ENCODE measurements around the gene HPF1.
"Not testable (repeated sequence)": the region's sequence is repeated elsewhere in the genome, so short reads cannot be mapped to it uniquely, and the experiment has no call there.

HPF1 gene

DNA sequence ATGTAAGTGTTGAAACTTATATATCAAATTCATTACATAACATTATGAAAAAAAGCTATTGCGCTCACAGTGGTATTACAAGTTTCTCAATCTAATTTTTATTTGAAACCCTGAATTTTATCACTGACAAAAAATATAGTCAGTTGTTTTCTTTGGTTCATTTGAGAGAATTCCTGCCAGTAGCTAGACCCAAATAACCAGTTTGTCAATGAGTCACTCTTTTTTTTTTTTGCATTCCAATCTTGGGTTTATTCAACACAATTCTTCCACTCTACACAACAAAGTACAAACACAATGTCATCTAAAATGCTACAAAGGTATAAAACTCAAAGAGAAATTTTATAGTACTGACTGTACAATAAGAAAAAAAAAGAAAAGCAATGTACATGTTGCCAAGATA lies 13.1 kb downstream of the HPF1 start:
- intact Hi-C loops (cut with DNase I): no loop called here
- DNase-seq: no peak

DNA sequence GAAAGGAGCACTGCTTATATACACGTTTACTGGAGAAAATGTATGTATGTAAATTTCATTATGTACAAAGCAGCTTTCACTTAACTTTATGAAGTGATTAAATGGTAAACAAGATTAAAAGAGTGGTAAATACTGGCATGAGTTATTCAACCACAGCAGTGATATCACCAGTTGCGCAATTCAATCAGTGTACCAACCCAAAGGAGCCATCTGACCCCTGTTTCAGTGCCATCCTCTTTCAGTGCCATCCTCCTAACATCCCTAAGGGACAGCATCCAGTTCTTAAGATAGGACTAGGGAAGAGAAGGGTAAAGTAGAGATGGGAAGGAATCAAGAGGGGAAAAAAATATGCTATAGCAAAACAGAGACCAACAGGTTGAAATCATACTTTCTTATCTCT lies 16.2 kb downstream of the HPF1 start:
- intact Hi-C loops (cut with DNase I): no loop called here

DNA sequence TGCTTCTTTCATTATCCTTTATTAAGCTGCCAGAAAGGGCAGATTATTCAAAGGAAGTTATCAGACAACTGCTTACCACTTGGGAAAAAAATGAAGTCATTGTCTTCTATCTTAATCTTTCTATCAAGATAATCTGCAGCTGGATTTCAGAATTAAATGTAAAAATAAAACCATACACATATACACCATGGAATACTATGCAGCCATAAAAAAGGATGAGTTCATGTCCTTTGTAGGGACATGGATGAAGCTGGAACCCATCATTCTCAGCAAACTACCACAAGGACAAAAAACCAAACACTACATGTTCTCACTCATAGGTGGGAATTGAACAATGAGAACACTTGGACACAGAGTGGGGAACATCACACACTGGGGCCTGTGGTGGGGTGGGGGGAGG lies 19.1 kb downstream of the HPF1 start:
- DNase-seq; intact Hi-C loops (cut with DNase I): not testable (repeated sequence)

More for the DNA sequence above, 16.2 kb downstream of the HPF1 start:
- DNase-seq: no peak

DNA sequence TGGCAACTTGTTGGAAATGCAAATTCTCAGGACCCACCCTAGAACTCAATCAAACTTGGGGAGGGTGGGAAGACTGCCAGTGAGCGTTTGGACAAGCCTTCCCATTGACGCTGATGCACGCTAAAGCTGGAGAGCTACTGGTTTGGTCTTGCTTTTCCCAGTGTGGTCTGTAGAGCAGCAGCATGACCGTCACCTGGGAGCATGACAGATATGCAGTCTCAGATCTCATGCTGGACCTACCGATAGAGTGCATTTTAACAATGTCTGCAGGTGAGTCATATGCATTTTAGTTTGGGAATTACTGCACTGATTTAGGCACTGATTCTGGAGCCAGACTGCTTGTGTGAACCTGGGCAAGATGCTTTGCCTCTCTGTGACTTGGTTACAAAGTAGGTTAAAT lies 27.2 kb downstream of the HPF1 start:
- no peak for DNase-seq
- intact Hi-C loops (cut with DNase I): no loop called here

DNA sequence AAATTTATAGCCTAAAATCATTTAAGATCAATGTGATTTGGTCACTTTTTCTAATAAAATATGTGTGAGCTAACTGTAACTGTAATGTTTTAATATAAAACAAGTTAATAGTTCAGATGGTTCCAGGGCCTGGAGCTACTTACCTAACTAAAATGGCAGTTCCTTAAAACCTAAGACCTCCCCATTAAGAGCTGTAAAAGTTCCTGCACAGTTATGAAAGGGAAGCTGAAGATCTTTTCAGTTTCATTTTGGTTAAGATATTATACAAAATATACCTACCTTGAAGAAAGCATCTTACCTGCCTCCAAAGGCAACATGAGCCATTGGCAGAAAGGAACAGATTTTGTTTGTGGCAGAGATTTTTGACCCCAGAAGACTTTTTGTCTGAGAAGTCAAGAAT lies 30.1 kb downstream of the HPF1 start:
- no peak for DNase-seq
- intact Hi-C loops (cut with DNase I): no loop called here

DNA sequence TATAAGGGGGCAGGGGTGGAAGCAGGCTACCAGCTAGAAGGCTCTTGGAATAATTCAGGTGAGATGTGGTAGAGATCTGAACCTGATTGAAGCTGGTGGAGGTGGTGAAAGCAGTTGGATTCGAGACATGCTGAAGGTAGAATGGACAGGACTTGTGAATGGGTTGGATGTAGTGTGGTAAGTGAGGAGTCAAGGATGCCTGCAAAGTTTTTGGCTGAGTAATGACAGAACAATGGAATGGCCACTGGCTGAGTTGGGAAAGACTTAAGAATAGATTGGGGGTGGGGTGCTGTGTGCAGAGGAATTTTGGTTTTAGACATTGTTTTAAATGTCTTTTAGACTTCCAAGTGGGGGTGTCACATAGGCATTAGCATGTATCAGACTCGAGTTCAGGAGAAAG lies 33.5 kb downstream of the HPF1 start:
- DNase-seq: no peak
- intact Hi-C loops (cut with DNase I): loop anchor here (5.0 kb wide), 1 partner anchor 112 kb away; the partner anchor contains the start of gene NEK1

DNA sequence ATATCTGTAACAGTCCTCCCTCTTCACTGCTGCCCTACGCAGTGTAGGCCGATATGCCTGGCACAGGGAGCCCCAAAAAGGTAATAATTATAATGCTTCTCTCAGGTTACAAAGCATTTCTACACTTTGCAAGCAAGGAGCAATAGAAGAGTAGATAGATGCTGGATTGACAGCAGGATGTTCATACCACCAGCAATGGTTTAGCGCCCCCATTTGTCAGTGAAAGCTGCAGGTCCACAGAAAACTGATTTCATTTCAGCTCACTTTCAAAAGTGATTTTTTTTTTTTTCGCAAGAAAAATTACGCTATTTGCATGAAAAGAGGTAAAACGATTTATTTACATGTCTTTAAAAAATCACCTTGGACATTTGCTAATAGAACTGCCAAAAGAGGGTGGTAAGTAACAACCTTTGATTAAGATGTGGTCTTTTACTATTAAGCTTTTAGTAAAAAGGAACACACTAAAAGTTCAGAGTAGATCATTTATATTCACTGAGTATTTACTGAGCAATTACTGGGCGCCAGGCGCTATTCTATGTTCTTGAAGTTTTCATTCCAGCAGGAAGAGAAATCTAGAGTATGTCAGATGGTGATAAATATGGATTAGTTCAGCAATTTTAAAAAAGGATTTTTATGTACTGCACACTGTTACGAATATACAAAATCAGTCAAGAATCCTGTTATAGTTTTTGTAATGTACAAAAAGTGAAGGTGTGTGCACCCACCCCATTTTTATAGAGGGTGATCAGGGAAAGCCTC lies 34.4 kb downstream of the HPF1 start:
- intact Hi-C loops (cut with DNase I): loop anchor here (5.0 kb wide), 1 partner anchor 111 kb away; the partner anchor contains the start of gene NEK1
- no peak for DNase-seq

DNA sequence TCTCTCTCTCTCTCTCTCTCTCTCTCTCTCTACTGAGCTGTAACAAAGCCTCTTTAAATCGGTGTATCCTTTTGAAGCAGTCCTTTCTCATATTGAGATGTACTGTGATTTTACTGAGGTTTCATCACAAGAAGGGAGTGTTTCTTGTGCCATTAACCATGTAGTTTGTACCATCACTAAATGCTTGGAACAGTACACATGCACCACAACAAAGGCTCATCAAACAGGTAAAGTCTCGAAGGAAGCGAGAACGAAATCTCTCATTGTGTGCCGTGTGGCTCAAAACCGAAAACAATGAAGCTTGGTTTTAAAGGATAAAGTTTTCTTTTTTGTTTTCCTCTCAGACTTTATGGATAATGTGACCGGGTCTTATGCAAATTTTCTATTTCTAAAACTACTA lies 37.2 kb downstream of the HPF1 start:
- intact Hi-C loops (cut with DNase I): loop anchor here (5.0 kb wide), 1 partner anchor 108 kb away; the partner anchor contains the start of gene NEK1
- DNase-seq: no peak

DNA sequence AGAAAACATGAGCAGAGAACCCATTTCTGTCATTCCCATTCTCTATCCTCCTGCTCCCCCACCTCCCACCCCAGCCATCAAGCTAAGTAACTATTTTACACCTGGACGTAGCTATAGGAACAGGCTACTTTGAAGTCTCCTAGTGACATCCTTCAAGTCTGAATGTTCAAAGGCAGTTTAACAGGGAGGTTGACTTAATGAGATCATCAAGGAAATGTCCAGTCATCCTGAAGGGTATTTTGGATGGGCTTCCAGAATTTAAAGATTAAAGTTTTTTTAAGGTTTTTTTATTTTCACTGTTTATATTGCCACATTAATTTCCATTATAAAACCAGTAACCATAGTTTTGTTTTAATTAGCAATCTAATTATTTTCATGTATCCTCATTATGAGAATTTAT lies 41.1 kb downstream of the HPF1 start:
- no peak for DNase-seq
- intact Hi-C loops (cut with DNase I): no loop called here

DNA sequence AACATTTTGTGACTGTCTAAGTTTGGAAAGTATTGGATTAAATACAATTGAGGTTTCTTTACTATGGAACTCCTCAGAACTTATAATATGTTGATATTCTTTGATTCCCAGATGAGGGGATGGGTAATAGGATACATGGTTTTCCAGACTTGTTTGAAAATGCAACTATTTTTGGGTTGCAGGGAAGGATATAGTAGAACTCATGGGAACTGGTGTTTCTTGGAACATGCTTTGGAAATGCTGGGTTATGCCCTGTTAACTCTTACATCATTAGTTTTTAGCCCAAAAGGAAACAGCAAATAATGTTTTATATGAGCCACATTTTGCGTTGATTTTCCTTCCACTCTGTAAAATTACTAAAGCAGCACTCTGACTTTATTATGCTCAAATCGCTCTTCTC lies 41.9 kb downstream of the HPF1 start:
- intact Hi-C loops (cut with DNase I): no loop called here
- no peak for DNase-seq

DNA sequence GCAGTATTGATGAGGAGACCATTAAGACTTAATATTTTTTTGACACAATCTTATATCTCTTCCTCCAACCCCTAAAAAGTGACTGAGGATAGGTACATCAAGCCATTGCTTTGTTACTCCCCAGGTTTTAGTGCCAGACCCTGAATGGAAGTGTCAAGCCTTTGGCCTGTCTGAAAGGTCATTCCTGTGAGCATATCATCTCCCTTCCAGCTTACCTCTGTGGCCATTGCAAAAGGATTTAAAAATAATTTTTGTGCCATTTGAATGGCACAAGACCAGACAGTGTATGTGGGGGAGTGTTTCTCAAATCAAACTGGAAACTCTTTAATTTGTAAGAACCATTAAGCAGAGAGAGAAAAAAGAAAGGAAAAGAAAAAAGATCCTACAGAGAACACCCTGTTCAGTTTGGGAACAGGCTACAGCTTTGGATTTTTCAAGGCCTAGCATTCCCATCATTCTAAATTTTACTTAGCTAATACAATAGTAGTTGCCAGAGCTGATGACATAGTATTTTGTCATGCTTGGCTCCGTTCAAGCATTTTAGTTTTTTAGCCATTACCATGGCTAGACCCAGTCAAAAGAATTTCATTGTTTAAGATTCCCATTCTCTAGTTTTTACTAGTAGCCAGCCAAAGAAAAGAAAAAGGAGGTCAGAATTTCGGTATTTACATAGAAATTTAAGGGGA lies 49.6 kb downstream of the HPF1 start:
- intact Hi-C loops (cut with DNase I): no loop called here
- no peak for DNase-seq

DNA sequence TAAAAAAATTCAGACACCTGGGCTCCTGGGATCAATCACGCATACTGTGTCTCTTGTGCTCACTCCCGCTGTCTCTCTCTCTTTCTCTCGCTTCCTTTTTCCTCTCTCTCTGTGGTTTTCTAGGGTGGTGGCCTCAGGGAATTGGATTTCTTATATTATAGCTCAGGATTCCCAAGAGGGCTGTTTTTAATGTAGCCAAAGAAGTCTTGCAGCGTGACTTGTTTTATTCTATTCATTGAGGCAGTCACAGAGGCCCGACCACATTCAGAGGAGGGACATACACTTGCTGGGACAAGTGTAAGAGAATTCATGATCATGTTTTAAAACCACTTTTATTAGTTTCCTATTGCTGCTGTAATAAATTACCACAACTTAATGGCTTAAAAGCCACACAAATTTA lies 59.4 kb downstream of the HPF1 start:
- DNase-seq: no peak
- intact Hi-C loops (cut with DNase I): no loop called here

DNA sequence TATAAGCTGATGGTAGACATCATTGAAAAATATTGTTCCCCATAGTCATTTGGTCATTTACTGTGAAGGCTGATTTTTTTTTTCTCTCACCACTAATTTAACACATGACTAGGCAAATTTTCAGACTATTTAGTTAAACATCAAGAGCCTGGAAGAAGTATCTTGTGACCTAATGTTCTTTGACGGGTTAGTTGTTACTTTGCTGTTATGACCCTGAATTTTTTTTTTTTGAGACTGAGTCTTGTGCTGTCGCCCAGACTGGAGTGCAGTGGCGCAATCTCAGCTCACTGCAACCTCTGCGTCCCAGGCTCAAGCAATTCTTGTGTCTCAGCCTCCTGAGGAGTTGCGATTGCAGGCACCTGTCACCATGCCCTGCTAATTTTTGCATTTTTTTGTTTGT lies 67.0 kb downstream of the HPF1 start:
- intact Hi-C loops (cut with DNase I): no loop called here
- no peak for DNase-seq

DNA sequence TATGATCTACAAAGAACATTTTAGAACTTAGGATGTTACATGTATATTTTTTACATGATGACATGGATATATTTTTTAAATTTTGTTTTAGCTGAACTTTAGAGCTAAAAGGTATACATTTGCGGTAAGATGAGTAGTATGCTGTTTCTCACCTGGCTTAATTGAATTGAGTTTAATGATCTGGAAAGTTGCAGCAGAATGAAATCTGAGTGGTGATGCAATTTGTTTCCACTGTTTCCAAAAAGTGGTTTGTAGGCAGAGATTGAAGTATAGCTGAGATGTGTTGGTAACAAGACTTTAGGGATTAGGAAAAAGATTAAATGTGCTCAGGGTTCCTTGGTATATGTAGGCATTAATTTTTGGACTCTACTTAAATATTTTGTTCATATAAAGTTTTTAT lies 68.1 kb downstream of the HPF1 start:
- intact Hi-C loops (cut with DNase I): no loop called here
- no peak for DNase-seq

DNA sequence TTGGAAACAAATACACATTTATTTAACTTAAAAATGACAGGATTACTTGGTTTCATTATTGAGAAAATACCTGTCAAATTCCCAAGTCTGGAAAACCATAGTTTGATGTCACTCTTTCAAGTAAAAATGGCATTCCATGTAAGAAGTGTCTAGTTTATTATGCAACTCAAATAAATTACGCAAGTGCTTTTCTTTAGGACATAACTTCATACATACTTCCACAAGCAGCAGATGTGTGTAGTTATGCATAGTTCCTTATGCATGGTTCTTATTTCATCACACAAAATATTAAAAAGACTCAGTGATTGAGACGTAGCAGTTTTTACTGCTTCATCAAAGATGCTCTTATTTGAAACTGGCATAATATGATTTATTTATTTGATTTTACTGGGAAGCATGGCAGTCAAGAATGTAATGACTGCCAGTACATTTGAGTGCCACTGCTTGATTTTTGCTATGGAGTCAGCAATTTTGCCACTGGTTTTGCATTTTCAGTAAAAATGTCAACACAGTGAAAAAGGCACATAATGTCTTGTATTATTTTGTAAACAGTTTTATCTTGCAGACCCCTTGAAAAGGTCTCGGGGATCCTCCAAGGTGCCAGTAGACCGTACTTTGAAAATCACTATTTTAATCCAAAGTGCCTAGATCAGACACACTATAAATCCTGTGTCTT lies 75.2 kb downstream of the HPF1 start:
- no peak for DNase-seq
- intact Hi-C loops (cut with DNase I): no loop called here

Measured in posterior cingulate gyrus (tissue), 11 donors.